GM10266 (cell line): Measurements from ENCODE around the gene UNC79.
A peak's percentile ranks its signal among the peaks of the same experiment; 100 is the strongest.

Experiments used
- DNase-seq: peaks from one replicate; pipeline ENCODE4 v3.0.0; 2012; ENCODE audit errors: extremely low spot score
- CTCF ChIP-seq: IDR thresholded peaks from 2 replicates; pipeline ENCODE4 v1.5.1; 2012; ENCODE audit warnings: mild to moderate bottlenecking, low read depth; ENCODE audit not compliant: control insufficient read depth, insufficient read depth; ENCODE audit errors: missing control alignments

The UNC79 gene

GRCh38 chr14:93733631-93734030 is 302.9 kb downstream of the UNC79 start:
- DNase-seq, result no peak
- TF ChIP-seq CTCF, result no peak

- DNase-seq, result peak; percentile 28
- no peak for TF ChIP-seq CTCF
Observed at GRCh38 chr14:93734086-93734822, 303.5 kb downstream of the UNC79 start.

GRCh38 chr14:93735206-93735605 is 304.5 kb downstream of the UNC79 start:
- no peak for DNase-seq
- TF ChIP-seq CTCF, result no peak

- peak; percentile 58 for DNase-seq
- TF ChIP-seq CTCF, result peak; percentile 45
Observed at GRCh38 chr14:93736378-93737014, 305.8 kb downstream of the UNC79 start.

GRCh38 chr14:93737634-93738033 is 306.9 kb downstream of the UNC79 start:
- DNase-seq, result no peak
- no peak for TF ChIP-seq CTCF

GRCh38 chr14:93741556-93742230 is 311.0 kb downstream of the UNC79 start:
- no peak for TF ChIP-seq CTCF
- DNase-seq, result no peak

- DNase-seq, result no peak
- no peak for TF ChIP-seq CTCF
Observed at GRCh38 chr14:93742761-93743160, 312.0 kb downstream of the UNC79 start.
